Progenitor cell of endocrine pancreas (in vitro differentiated cells): ENCODE data around the gene UPK1B. TPM values are rescaled to one million over a fixed set of nuclear protein-coding genes. Genes with fewer than 3 reads are reported as not detected.
A peak's percentile ranks its signal among the peaks of the same experiment; 100 is the strongest.

ENCODE experiments used
- DNase-seq: peaks from one replicate; pipeline ENCODE4 v3.0.0; 2021; ENCODE audit warnings: low spot score; ENCODE audit not compliant: unreplicated experiment
- H3K27ac Mint-ChIP-seq: 2 replicates; pipeline ENCODE4 v1.8.0; 2021; ENCODE audit warnings: mild to moderate bottlenecking, moderate library complexity, mixed read lengths
- H3K27me3 Mint-ChIP-seq: 2 replicates; pipeline ENCODE4 v1.8.0; 2021; ENCODE audit warnings: mixed read lengths
- H3K36me3 Mint-ChIP-seq: 2 replicates; pipeline ENCODE4 v1.8.0; 2022; ENCODE audit warnings: mixed read lengths; ENCODE audit not compliant: insufficient read depth
- H3K4me1 Mint-ChIP-seq: 2 replicates; pipeline ENCODE4 v1.8.0; 2021; ENCODE audit warnings: low read depth, mixed read lengths
- H3K4me3 Mint-ChIP-seq: 2 replicates; pipeline ENCODE4 v1.8.0; 2021; ENCODE audit warnings: low read depth, mild to moderate bottlenecking, moderate library complexity, mixed read lengths
- H3K9me3 Mint-ChIP-seq: 2 replicates; pipeline ENCODE4 v1.8.0; 2021; ENCODE audit warnings: low read depth, mixed read lengths
- total RNA-seq: library from RNA; stranded (reverse); gene quantifications from 2 replicates; pipeline ENCODE4 v1.2.1, GENCODE V29; 2021
- TF ChIP-seq, protein P1 (sequence below): fragments of 200-600 bp; sonication (generic); IDR thresholded peaks from one replicate; pipeline ENCODE4 v1.5.0; 2021; ENCODE audit warnings: antibody characterized with exemption, mild to moderate bottlenecking; ENCODE audit not compliant: unreplicated experiment

Gene UPK1B
- total RNA-seq, 1 donor from 2014 or later = 11.9 TPM

DNA sequence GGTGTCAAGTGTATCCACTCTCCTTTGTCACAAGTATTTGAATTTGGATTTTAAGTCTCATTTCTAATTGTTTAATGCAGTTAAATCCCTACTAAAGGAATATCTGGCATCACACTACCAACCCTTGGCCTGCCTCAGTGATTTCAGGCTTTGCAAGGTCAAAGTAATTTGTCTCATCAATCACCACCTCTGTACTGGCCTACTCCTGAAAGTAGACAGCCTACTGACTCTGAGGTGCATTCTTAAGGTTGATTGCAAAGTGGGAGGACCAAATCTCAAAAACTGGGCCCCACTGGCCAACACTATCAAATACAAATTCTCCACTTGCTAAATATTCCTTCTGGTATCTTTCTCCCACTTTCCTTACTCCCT, 28.3 kb upstream of the UPK1B start:
- Mint-ChIP-seq H3K4me1 (peaks cover 4% of the 10 kb centered on the region), H3K27ac (no peak overlapping the region), H3K4me3 (no peak overlapping the region), H3K9me3 (no peaks in the 10 kb centered on the region), H3K27me3 (no peaks in the 10 kb centered on the region), H3K36me3 (no peaks in the 10 kb centered on the region)
- no peak for DNase-seq
- TF ChIP-seq, protein P1, sequence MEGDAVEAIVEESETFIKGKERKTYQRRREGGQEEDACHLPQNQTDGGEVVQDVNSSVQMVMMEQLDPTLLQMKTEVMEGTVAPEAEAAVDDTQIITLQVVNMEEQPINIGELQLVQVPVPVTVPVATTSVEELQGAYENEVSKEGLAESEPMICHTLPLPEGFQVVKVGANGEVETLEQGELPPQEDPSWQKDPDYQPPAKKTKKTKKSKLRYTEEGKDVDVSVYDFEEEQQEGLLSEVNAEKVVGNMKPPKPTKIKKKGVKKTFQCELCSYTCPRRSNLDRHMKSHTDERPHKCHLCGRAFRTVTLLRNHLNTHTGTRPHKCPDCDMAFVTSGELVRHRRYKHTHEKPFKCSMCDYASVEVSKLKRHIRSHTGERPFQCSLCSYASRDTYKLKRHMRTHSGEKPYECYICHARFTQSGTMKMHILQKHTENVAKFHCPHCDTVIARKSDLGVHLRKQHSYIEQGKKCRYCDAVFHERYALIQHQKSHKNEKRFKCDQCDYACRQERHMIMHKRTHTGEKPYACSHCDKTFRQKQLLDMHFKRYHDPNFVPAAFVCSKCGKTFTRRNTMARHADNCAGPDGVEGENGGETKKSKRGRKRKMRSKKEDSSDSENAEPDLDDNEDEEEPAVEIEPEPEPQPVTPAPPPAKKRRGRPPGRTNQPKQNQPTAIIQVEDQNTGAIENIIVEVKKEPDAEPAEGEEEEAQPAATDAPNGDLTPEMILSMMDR = no peak

DNA sequence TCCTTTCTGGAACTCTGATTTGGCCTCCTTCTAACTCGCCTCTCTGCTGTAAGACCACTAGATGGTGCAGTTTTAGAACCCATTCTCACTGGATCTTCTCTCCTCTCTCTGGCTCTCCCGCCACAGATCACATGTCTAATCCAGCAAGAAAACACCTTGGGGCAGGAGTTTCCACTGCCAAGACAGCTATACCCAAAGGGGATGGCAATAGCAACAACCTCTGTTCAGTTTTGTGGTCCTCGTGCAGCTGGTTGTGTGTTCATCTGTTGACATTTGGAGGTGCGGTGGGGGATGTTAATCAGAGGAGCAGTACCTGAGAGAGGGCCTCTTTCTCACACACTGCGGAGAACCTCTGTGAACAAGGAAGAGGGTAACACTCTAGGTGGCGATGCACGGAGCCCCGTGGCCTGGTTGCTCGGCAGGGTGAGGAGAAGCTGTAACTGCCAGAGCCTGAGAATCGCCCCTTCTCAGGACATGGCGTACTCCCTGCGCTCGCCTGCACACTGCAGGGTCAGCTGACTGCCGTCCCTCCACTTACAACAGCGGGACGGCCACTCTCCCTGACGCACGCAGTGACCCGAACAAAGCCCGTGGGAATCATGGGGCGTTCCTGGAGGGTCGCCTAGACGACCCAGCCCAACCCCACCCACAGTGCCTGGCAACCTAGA, 27.8 kb upstream of the UPK1B start, which contains the start of gene TEX55:
Gene TEX55 (plus strand): TSS at position 666 of the 668 bp plus-strand sequence. CDS start 25 bp downstream, outside the sequence.
- TF ChIP-seq, protein P1 = peak; percentile 68
- H3K9me3 Mint-ChIP-seq = no peaks in the 10 kb centered on the region
- peaks cover 4% of the 10 kb centered on the region for H3K4me1 Mint-ChIP-seq
- H3K27ac Mint-ChIP-seq = no peak within 1 kb of the TSS
- no peak for DNase-seq
- H3K27me3 Mint-ChIP-seq = no peaks in the 10 kb centered on the region
- H3K4me3 Mint-ChIP-seq = no peak within 1 kb of the TSS
- H3K36me3 Mint-ChIP-seq = no peaks in the 10 kb centered on the region

DNA sequence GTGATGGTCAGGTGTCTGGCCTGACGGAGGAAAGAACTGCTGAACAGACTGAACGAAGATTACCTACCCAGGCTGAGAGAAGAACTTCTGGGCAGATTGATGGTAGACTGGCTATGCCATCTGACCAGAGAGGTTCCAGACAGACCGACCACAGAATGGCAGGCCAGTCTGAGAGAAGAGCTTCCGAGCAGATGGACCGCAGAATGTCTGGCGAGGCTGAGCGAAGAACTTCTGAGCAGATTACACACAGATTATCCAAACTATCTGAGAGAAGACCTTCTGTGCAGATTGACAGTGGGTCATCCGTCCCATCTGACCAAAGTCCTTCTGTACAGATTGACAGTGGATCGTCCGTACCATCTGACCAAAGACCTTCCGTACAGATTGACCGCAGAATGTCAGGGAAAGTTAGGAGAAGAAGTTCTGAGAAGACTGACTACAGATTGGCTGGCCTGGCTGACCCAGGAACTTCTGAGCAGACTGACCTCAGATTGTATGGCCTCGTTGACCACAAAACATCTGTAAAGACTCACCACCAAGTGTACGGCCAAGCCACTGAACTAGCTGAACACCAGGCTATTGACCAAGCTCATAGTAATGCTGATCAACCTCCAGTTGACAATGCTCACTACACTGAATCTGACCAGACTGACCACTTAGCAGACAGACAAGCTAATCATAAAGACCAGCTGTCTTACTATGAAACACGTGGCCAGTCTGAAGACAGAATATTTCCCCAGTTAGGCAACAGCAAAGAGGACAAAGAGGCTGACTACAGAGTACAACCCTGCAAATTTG, 26.6 kb upstream of the UPK1B start:
- Mint-ChIP-seq H3K27me3 (no peaks in the 10 kb centered on the region), H3K36me3 (no peaks in the 10 kb centered on the region), H3K4me1 (peaks cover 4% of the 10 kb centered on the region), H3K27ac (no peak overlapping the region), H3K4me3 (no peak overlapping the region), H3K9me3 (no peaks in the 10 kb centered on the region)
- no peak for DNase-seq
- TF ChIP-seq, protein P1 = no peak

DNA sequence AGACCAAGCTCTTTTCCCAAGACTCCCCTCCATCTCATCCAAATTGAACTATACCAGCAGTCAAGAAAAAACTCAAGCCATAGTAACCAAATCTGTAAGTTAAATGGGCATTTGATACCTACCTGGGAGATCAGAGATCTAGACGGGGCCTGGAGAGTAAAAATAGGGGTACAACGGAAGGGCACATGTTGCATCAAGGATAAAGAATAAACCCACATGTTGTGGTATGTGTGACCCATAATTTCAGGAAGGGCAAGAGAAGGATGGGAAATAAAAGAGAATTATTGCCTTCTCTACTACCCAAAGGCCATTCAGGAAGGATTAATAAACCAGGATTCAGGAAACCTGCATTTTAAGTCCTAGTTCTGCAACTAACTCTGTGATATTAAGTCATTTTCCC, 25.9 kb upstream of the UPK1B start:
- H3K27me3 Mint-ChIP-seq = no peaks in the 10 kb centered on the region
- H3K4me3 Mint-ChIP-seq = no peak overlapping the region
- no peaks in the 10 kb centered on the region for H3K36me3 Mint-ChIP-seq

More for the DNA sequence above, 25.9 kb upstream of the UPK1B start:
- Mint-ChIP-seq H3K27ac (no peak overlapping the region), H3K4me1 (peaks cover 4% of the 10 kb centered on the region), H3K9me3 (peaks cover 3% of the 10 kb centered on the region)
- TF ChIP-seq, protein P1 = no peak
- DNase-seq = no peak
